H1 (cell line): ENCODE results near the gene TMIGD2. TPM values are rescaled to one million over a fixed set of nuclear protein-coding genes. Genes with fewer than 3 reads are reported as not detected.
"Not testable (repeated sequence)": the region's sequence is repeated elsewhere in the genome, so short reads cannot be mapped to it uniquely, and the experiment has no call there.

Experiments used
- CTCF ChIA-PET: fragments of 300-600 bp; sonication (Branson Sonifier 250); formaldehyde crosslinking; loops from one replicate; lab custom pipeline; 2021; ENCODE audit not compliant: partially characterized antibody; lab: Charles Lee
- POLR2A ChIA-PET: fragments of 300-600 bp; sonication (Branson Sonifier 250); formaldehyde crosslinking; loops from one replicate; lab custom pipeline; 2021; ENCODE audit warnings: inconsistent platforms; ENCODE audit not compliant: partially characterized antibody; lab: Charles Lee
- DNase-seq, 2 experiments: peaks; one replicate each; pipeline versions ENCODE4 v3.0.0 to v3.0.0-alpha.2; 2010 to 2022; ENCODE audit warnings: low spot score in 2 of 2, low read depth in 1 of 2, mixed read lengths in 1 of 2
- FAIRE-seq: peaks from 2 replicates; lab custom pipeline; 2011; peaks lifted over from hg19 to GRCh38; lab: Jason Lieb, UNC
- H2AFZ ChIP-seq: 2 replicates; pipeline ENCODE4 v1.8.1; 2012; ENCODE audit warnings: low read length, inconsistent platforms
- H2AK5ac ChIP-seq: 2 replicates; pipeline ENCODE4 v1.6.1; 2013; ENCODE audit warnings: low read depth, low read length
- H2BK120ac ChIP-seq: replicated peaks from 2 replicates; pipeline ENCODE3; 2013; ENCODE audit warnings: low read depth, low read length, inconsistent platforms
- H2BK12ac ChIP-seq: 2 replicates; pipeline ENCODE4 v1.6.1; 2013; ENCODE audit warnings: low read depth, low read length
- H2BK15ac ChIP-seq: 2 replicates; pipeline ENCODE4 v1.6.1; 2013; ENCODE audit warnings: low read length
- H2BK20ac ChIP-seq: 2 replicates; pipeline ENCODE4 v1.6.1; 2013; ENCODE audit warnings: low read length
- H2BK5ac ChIP-seq: 2 replicates; pipeline ENCODE4 v1.6.1; 2013; ENCODE audit warnings: low read depth, low read length
- H3K14ac ChIP-seq: 2 replicates; pipeline ENCODE4 v1.6.1; 2013; ENCODE audit warnings: inconsistent platforms; ENCODE audit not compliant: insufficient read length
- H3K18ac ChIP-seq: 2 replicates; pipeline ENCODE4 v1.6.1; 2013; ENCODE audit warnings: low read length; ENCODE audit errors: extremely low read depth
- H3K23ac ChIP-seq: 2 replicates; pipeline ENCODE4 v1.6.1; 2013; ENCODE audit warnings: inconsistent platforms; ENCODE audit not compliant: insufficient read length
- H3K23me2 ChIP-seq: 2 replicates; pipeline ENCODE4 v1.6.1; 2013; ENCODE audit warnings: low read depth, low read length
- H3K27ac ChIP-seq: 2 replicates; pipeline ENCODE4 v1.6.1; 2011; ENCODE audit warnings: low read depth, low read length, inconsistent platforms
- H3K27me3 ChIP-seq, 4 experiments: replicated peaks in 1 of 4; 1 replicate in 1 of 4; 2 replicates in 3 of 4; pipeline versions ENCODE4 v1.6.1 to v1.8.1; 2011 to 2013; ENCODE audit warnings: low read length in 3 of 4, mild to moderate bottlenecking in 3 of 4, inconsistent platforms in 2 of 4, mixed read lengths in 2 of 4, moderate library complexity in 1 of 4; ENCODE audit not compliant: control insufficient read depth in 3 of 4, insufficient read depth in 3 of 4; ENCODE audit errors: extremely low read depth in 1 of 4
- H3K36me3 ChIP-seq, 4 experiments: 2 replicates each; pipeline versions ENCODE4 v1.6.1 to v1.8.1; 2011 to 2013; ENCODE audit warnings: mild to moderate bottlenecking in 4 of 4, low read length in 3 of 4, moderate library complexity in 2 of 4, control low read depth in 1 of 4, inconsistent platforms in 1 of 4; ENCODE audit not compliant: insufficient read depth in 4 of 4, control insufficient read depth in 2 of 4
- H3K4ac ChIP-seq: replicated peaks from 2 replicates; pipeline ENCODE3; 2013; ENCODE audit warnings: low read length, low read depth, mixed read lengths, inconsistent platforms; ENCODE audit not compliant: insufficient read length
- H3K4me1 ChIP-seq, 4 experiments: replicated peaks in 1 of 4; 1 replicate in 1 of 4; 2 replicates in 3 of 4; pipeline versions ENCODE4 v1.6.1 to v1.8.1; 2011 to 2013; ENCODE audit warnings: low read length in 3 of 4, inconsistent platforms in 2 of 4, mixed read lengths in 1 of 4; ENCODE audit not compliant: insufficient read depth in 4 of 4, control insufficient read depth in 3 of 4
- H3K4me2 ChIP-seq, 2 experiments: 2 replicates each; pipeline versions ENCODE4 v1.6.1 to v1.8.1; 2011 to 2013; ENCODE audit warnings: low read depth in 2 of 2, low read length in 2 of 2, control low read depth in 1 of 2, inconsistent platforms in 1 of 2, mild to moderate bottlenecking in 1 of 2; ENCODE audit not compliant: insufficient read depth in 1 of 2
- H3K4me3 ChIP-seq, 4 experiments: fragments of 200-600, 300-600 bp in 1 of 4; sonication (generic), shearing (Covaris generic), sonication (Bioruptor Twin) in 1 of 4; 2 replicates each; pipeline versions ENCODE4 v1.5.1 to v1.8.1; 2011 to 2016; ENCODE audit warnings: low read length in 4 of 4, low read depth in 3 of 4, control low read depth in 2 of 4, inconsistent platforms in 2 of 4, mild to moderate bottlenecking in 2 of 4, mixed read lengths in 1 of 4, moderate library complexity in 1 of 4; ENCODE audit not compliant: insufficient read depth in 2 of 4; ENCODE audit errors: extremely low read depth in 1 of 4
- H3K56ac ChIP-seq: replicated peaks from 2 replicates; pipeline ENCODE3; 2013; ENCODE audit warnings: low read depth, mild to moderate bottlenecking, mixed read lengths, low read length, inconsistent platforms; ENCODE audit not compliant: insufficient read length
- H3K79me1 ChIP-seq: 2 replicates; pipeline ENCODE4 v1.6.1; 2013; ENCODE audit warnings: low read depth, low read length, control low read depth
- H3K79me2 ChIP-seq, 2 experiments: 2 replicates each; pipeline versions ENCODE4 v1.6.1 to v1.8.1; 2012 to 2013; ENCODE audit warnings: low read length in 2 of 2, mild to moderate bottlenecking in 2 of 2, inconsistent platforms in 1 of 2; ENCODE audit not compliant: insufficient read depth in 2 of 2, control insufficient read depth in 1 of 2
- H3K9ac ChIP-seq, 4 experiments: replicated peaks in 1 of 4; 1 replicate in 1 of 4; 2 replicates in 3 of 4; pipeline versions ENCODE4 v1.6.1 to v1.8.1; 2011 to 2013; ENCODE audit warnings: low read depth in 3 of 4, low read length in 3 of 4, control low read depth in 2 of 4, mild to moderate bottlenecking in 2 of 4, moderate library complexity in 2 of 4, inconsistent platforms in 1 of 4; ENCODE audit errors: extremely low read depth in 1 of 4
- H3K9me3 ChIP-seq, 2 experiments: 2 replicates each; pipeline versions ENCODE4 v1.6.1 to v1.8.1; 2012 to 2013; ENCODE audit warnings: mild to moderate bottlenecking in 2 of 2, moderate library complexity in 2 of 2, control low read depth in 1 of 2, inconsistent platforms in 1 of 2, low read depth in 1 of 2, low read length in 1 of 2, mixed read lengths in 1 of 2; ENCODE audit not compliant: insufficient read depth in 2 of 2
- H4K20me1 ChIP-seq, 2 experiments: replicated peaks in 1 of 2; 2 replicates each; pipeline versions ENCODE3 to v1.8.1; 2011 to 2013; ENCODE audit warnings: inconsistent platforms in 2 of 2, low read length in 2 of 2, mild to moderate bottlenecking in 1 of 2; ENCODE audit not compliant: insufficient read depth in 2 of 2, control insufficient read depth in 1 of 2
- H4K5ac ChIP-seq: 2 replicates; pipeline ENCODE4 v1.6.1; 2013; ENCODE audit warnings: low read length, low read depth, mixed read lengths, inconsistent platforms; ENCODE audit not compliant: insufficient read length
- H4K8ac ChIP-seq: 2 replicates; pipeline ENCODE4 v1.8.0; 2013; ENCODE audit warnings: mild to moderate bottlenecking, moderate library complexity, low read length, inconsistent platforms; ENCODE audit not compliant: insufficient read depth; ENCODE audit errors: extremely low read depth
- H4K91ac ChIP-seq: replicated peaks from 2 replicates; pipeline ENCODE3; 2013; ENCODE audit warnings: low read length, mixed read lengths, inconsistent platforms; ENCODE audit not compliant: insufficient read length
- KDM1A ChIP-seq: fragments of 200-600, 300-600 bp; sonication (generic); IDR thresholded peaks from 2 replicates; pipeline ENCODE4 v1.7.1; 2016; ENCODE audit warnings: mild to moderate bottlenecking, low read length, borderline replicate concordance
- SP1 ChIP-seq: IDR thresholded peaks from 2 replicates; pipeline ENCODE4 v1.6.1; 2011; ENCODE audit warnings: low read depth, low read length
- TAF1 ChIP-seq: IDR thresholded peaks from 2 replicates; pipeline ENCODE4 v1.6.1; 2011; ENCODE audit warnings: mild to moderate bottlenecking, low read depth, low read length
- WGBS, 2 experiments: shearing (Covaris generic) in 1 of 2; methylation state at CpG; one replicate each; pipeline versions ENCODE4 v1.1.6 to v1.1.7; 2013 to 2015; ENCODE audit warnings: low lambda C conversion rate in 2 of 2, mixed read lengths in 2 of 2, inconsistent platforms in 1 of 2, low coverage in 1 of 2, missing lambda C conversion rate in 1 of 2; ENCODE audit not compliant: insufficient replicate concordance in 2 of 2, insufficient coverage in 1 of 2, insufficient read length in 1 of 2; ENCODE audit errors: extremely low coverage in 1 of 2, missing lambda C conversion rate in 1 of 2; 5-methylcytosine and 5-hydroxymethylcytosine counted together
- polyA plus RNA-seq, 7 experiments: library from polyadenylated mRNA; depleted of rRNA in 3 of 7; stranded (reverse) in 5 of 7; unstranded in 2 of 7; fragments of >200 nt in 5 of 7; fragments of 200-250 nt in 2 of 7; gene quantifications; 1 replicate in 5 of 7; 2 replicates in 1 of 7; 4 replicates in 1 of 7; pipeline versions ENCODE4 v1.2.1 to v1.2.3, GENCODE V29; 2011 to 2013; ENCODE audit warnings: missing spikeins in 2 of 7, mixed read lengths in 2 of 7
- total RNA-seq: library from RNA; stranded (reverse); fragmentation: NEBNext Ultra II Directional; extraction: Animal tissue kit (Norgen Biotek cat#: 25700); gene quantifications from 2 replicates; pipeline ENCODE4 v1.2.1, GENCODE V29; 2021

Gene TMIGD2
- total and polyA plus RNA-seq, 2 of the 8 experiments (the other 6 are each of a cell fraction or from before 2014, with no cell fraction given), result 0.39 to 0.41 TPM

- Histone ChIP-seq H3K4me2 (peak overlapping the region; percentile 88 to 89), H3K9ac (peak overlapping the region in 1 of 4 experiments; percentile 20; a peak in 3 of 7 replicates), H3K27ac (peak overlapping the region; percentile 60; the same call in 1 of the 2 replicates), H4K8ac (peak overlapping the region; percentile 57; the same call in 1 of the 2 replicates), H3K23me2 (peaks cover 12% of the 10 kb centered on the region; the same call in 1 of the 2 replicates), H4K20me1 (peaks cover 2 to 15% of the 10 kb centered on the region in 2 experiments), H3K4me3 (peak overlapping the region; percentile 70 to 80 (median 74))
- H3K4ac ChIP-seq, H3K56ac ChIP-seq, H2BK120ac ChIP-seq, H3K27me3 ChIP-seq, H2BK12ac ChIP-seq, H3K79me2 ChIP-seq, H3K9me3 ChIP-seq, H4K91ac ChIP-seq, H2AFZ ChIP-seq, H3K14ac ChIP-seq, H4K5ac ChIP-seq, FAIRE-seq, H3K23ac ChIP-seq, H3K36me3 ChIP-seq, H3K4me1 ChIP-seq, H2BK15ac ChIP-seq, H2AK5ac ChIP-seq, H3K79me1 ChIP-seq, H3K18ac ChIP-seq, H2BK5ac ChIP-seq, H2BK20ac ChIP-seq: not testable (repeated sequence)
- peak; percentile 32; the same call in 1 of the 2 replicates for TF ChIP-seq SP1
- TF ChIP-seq TAF1, result peak; percentile 9; the same call in 1 of the 2 replicates
- TF ChIP-seq KDM1A, result peak; percentile 39; the same call in 1 of the 2 replicates
- 54% methylated on average over 32 of the region's 35 CpGs; no CpG with 5 or more reads in 1 of the 2 experiments for WGBS, 2 experiments
- peak in 1 of 2 experiments; percentile 92 for DNase-seq
- ChIA-PET POLR2A (interaction anchor here (0.5 to 4.8 kb wide), 7 partner anchors 10 to 80 kb away, joined by 3 to 46 read pairs (median 6); partner anchors contain the start of genes MPND and STAP2), CTCF (interaction anchor here (0.7 to 1.3 kb wide), 3 partner anchors 18 to 63 kb away, joined by 3 read pairs; no protein-coding TSS in a partner anchor)
Measured at GRCh38 chr19:4328991-4329681, 26.9 kb upstream of the TMIGD2 start.
